Colonic mucosa (tissue), 4 donors: ENCODE results near the gene TTPAL. TPM values are rescaled to one million over a fixed set of nuclear protein-coding genes. Genes with fewer than 3 reads are reported as not detected.

Source experiments
- DNase-seq: peaks from one replicate; pipeline ENCODE4 v3.0.0-alpha.2; 2020
- H3K27ac ChIP-seq: fragments of 200-600 bp; one replicate; pipeline ENCODE4 v1.8.0; 2021
- H3K27me3 ChIP-seq: fragments of 200-600 bp; one replicate; pipeline ENCODE4 v1.8.0; 2021
- H3K36me3 ChIP-seq: fragments of 200-600 bp; one replicate; pipeline ENCODE4 v1.8.0; 2021
- H3K4me1 ChIP-seq: fragments of 200-600 bp; one replicate; pipeline ENCODE4 v1.8.0; 2021; ENCODE audit warnings: mild to moderate bottlenecking
- H3K4me3 ChIP-seq: fragments of 200-600 bp; one replicate; pipeline ENCODE4 v1.8.0; 2021
- H3K9ac ChIP-seq, 2 donors: one replicate each; pipeline ENCODE4 v1.7.0; 2013; ENCODE audit warnings: control low read depth in 2 of 2, low read depth in 2 of 2, low read length in 2 of 2
- H3K9me3 ChIP-seq: fragments of 200-600 bp; one replicate; pipeline ENCODE4 v1.8.0; 2021
- CTCF ChIP-seq: fragments of 200-600 bp; IDR thresholded peaks from one replicate; pipeline ENCODE4 v1.8.0; 2022; ENCODE audit warnings: antibody characterized with exemption, mild to moderate bottlenecking
- intact Hi-C: fragments of 100-400 bp; cut with DNase I; formaldehyde crosslinking; loops from one replicate; pipeline ENCODE4 v1.14.1; 2022
- total RNA-seq, 2 donors: library from RNA; stranded (reverse); fragmentation: NEBNext Ultra II Directional in 1 of 2; extraction: Animal tissue kit (Norgen Biotek cat#: 25700) in 1 of 2; gene quantifications; one replicate each; pipeline ENCODE4 v1.2.1, GENCODE V29; 2021
- donor health status: healthy.
- donor health status: DM: no; HTN: no; CAD: no.
- donor health status: DM: no; HTN: no; CAD: no.

Gene TTPAL
- total RNA-seq, 2 donors from 2014 or later, result 8.4 to 11.6 TPM

DNA sequence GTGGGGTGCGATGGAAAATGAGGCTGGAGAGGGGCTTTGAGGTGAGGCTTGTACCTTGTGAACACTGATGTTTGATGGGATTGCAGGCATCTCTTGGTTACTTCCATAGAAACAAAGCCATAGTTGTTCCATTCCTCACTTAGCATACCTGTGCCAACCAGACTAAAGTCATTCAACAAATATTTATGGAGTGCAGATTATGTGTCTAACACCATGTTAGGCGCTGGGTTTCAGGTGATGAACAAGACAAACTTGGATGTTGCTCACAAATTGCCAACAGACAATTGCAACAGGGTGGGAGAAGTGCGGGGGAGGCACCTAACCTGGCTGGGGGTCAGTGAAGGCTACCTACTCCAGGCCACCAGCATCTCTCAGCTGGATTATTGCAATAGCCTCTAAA lies 1.5 kb downstream of the TTPAL start:
- DNase-seq, result no peak
- TF ChIP-seq CTCF, result no peak
- intact Hi-C loops, result loop anchor here (2.0 to 5.0 kb wide), 2 partner anchors 40 to 136 kb away; no protein-coding TSS in a partner anchor
- H3K4me1 ChIP-seq, result no peaks in the 10 kb centered on the region
- no peaks in the 10 kb centered on the region for H3K36me3 ChIP-seq
- H3K4me3 ChIP-seq, result no peak overlapping the region
- H3K9me3 ChIP-seq, result no peaks in the 10 kb centered on the region
- no peak overlapping the region for H3K27ac ChIP-seq
- no peak overlapping the region for H3K9ac ChIP-seq
- no peaks in the 10 kb centered on the region for H3K27me3 ChIP-seq

DNA sequence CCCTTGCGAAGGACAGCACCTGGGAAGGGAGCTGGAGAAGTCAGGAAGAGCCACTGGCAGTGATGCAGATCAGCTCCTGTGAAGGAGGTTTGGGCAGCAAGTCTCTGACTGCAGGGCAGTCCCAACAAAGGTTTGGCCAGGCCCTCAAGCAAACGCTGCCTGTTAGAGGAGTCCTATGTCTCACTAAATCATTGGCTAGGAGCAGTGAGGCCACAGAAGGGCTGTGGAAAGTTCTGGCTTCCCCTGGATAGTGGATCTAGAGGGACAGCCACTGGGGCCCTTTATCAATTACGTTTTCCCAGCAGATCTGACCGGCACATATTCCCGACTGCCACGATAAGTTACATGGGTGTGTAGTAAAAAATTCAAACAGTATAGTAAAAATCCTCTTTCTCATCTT lies 2.5 kb downstream of the TTPAL start:
- Histone ChIP-seq H3K9ac (no peak overlapping the region), H3K27me3 (no peaks in the 10 kb centered on the region), H3K27ac (no peak overlapping the region), H3K4me1 (no peaks in the 10 kb centered on the region), H3K9me3 (no peaks in the 10 kb centered on the region), H3K4me3 (no peak overlapping the region), H3K36me3 (no peaks in the 10 kb centered on the region)
- TF ChIP-seq CTCF, result no peak
- intact Hi-C loops, result loop anchor here (5.0 kb wide), 1 partner anchor 39 kb away; no protein-coding TSS in a partner anchor
- DNase-seq, result no peak

DNA sequence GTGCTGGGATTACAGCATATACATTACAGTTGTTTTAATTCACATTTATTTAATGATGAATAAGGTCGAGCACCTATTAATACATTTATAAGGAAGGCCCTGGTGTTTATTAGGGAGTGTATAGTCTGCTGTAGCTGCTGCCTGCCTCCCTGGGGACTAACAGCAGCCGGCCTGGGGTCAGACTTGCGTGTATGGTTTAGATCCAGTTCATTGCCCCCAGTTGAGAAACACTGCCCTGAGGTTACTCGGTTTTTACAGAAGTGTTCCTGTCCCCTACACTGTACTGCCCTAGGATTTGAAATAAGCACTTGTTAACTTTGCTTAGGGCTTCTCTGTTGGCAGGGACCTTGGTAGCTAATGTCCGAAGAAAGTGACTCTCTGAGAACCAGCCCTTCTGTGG lies 4.0 kb downstream of the TTPAL start:
- H3K36me3 ChIP-seq, result no peaks in the 10 kb centered on the region
- DNase-seq, result no peak
- no peak for TF ChIP-seq CTCF
- H3K4me1 ChIP-seq, result no peaks in the 10 kb centered on the region
- no peaks in the 10 kb centered on the region for H3K27me3 ChIP-seq
- H3K9ac ChIP-seq, result no peak overlapping the region
- H3K4me3 ChIP-seq, result no peak overlapping the region
- H3K27ac ChIP-seq, result no peak overlapping the region
- intact Hi-C loops, result loop anchor here (5.0 kb wide), 1 partner anchor 38 kb away; no protein-coding TSS in a partner anchor
- H3K9me3 ChIP-seq, result no peaks in the 10 kb centered on the region

DNA sequence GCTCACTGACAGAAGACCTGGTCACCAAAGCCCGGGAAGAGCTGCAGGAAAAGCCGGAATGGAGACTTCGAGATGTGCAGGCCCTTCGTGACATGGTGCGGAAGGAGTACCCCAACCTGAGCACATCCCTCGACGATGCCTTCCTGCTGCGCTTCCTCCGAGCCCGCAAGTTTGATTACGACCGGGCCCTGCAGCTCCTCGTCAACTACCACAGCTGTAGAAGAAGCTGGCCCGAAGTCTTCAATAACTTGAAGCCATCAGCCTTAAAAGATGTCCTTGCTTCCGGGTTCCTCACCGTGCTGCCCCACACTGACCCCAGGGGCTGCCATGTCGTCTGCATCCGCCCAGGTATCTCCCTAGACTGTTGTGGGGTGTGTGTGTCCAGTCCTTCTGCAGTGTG lies 4.4 kb downstream of the TTPAL start:
- Histone ChIP-seq H3K36me3 (no peaks in the 10 kb centered on the region), H3K4me3 (no peak overlapping the region), H3K4me1 (no peaks in the 10 kb centered on the region), H3K9ac (no peak overlapping the region), H3K27ac (no peak overlapping the region), H3K27me3 (no peaks in the 10 kb centered on the region), H3K9me3 (no peaks in the 10 kb centered on the region)
- no peak for DNase-seq
- no peak for TF ChIP-seq CTCF
- intact Hi-C loops, result no loop called here

DNA sequence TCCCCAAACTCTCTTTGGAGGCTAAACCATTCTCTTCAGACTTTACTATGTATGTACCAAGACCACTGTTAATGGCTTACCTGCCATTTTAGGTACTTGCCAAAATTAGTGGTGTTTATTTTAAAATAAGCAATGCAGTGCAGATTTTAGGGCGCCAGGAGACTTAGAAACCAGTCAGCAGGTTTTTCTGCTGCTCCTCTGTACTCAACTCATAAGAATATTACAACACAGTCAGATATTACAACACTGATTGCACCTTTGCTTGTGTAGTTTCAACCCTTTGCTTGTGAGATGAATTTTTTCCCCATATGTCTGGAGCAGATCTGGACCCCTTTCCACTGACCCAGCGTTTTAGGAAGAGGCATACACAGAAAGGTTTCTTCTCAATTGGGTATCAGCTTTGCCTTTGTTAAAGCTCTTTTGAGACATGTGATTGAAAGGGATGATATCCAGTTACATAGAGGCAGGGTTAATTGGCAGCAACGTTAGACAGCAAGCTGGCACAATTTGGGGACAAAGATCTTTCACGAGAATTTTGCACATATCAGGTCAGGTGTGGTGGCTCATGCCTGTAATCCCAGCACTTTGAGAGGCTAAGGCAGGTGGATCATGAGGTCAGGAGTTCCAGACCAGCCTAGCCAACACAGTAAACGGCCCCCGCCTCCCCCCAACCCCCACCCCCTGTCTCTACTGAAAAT lies 6.2 kb downstream of the TTPAL start:
- intact Hi-C loops, result no loop called here
- no peak for TF ChIP-seq CTCF
- no peaks in the 10 kb centered on the region for H3K27me3 ChIP-seq
- H3K36me3 ChIP-seq, result no peaks in the 10 kb centered on the region
- H3K9ac ChIP-seq, result no peak overlapping the region
- no peak for DNase-seq
- no peak overlapping the region for H3K4me3 ChIP-seq
- no peak overlapping the region for H3K27ac ChIP-seq
- no peaks in the 10 kb centered on the region for H3K9me3 ChIP-seq
- H3K4me1 ChIP-seq, result no peaks in the 10 kb centered on the region
